SK-N-SH (cell line): ENCODE results near the gene ZNF227. TPM values are rescaled to one million over a fixed set of nuclear protein-coding genes. Genes with fewer than 3 reads are reported as not detected.

Experiments used
- CTCF ChIA-PET: fragments of 300-600, 350-600 bp; formaldehyde crosslinking; extraction: SDS; loops from one replicate; lab custom pipeline; 2021; lab: Yijun Ruan, JAX
- POLR2A ChIA-PET: fragments of 350-600 bp; sonication (Branson Sonifier 250); formaldehyde crosslinking; extraction: SDS; loops from one replicate; lab custom pipeline; 2020; ENCODE audit warnings: antibody characterized with exemption, inconsistent platforms; lab: Yijun Ruan, JAX
- DNase-seq: peaks from one replicate; pipeline ENCODE4 v3.0.0; 2012
- H2AFZ ChIP-seq: fragments of 200-600 bp; sonication (generic); 2 replicates; pipeline ENCODE4 v1.8.1; 2016; ENCODE audit warnings: antibody characterized with exemption, mild to moderate bottlenecking, low read depth
- H3F3A ChIP-seq: fragments of 200-600 bp; sonication (generic); replicated peaks from 2 replicates; pipeline ENCODE3; 2016; ENCODE audit warnings: antibody characterized with exemption, mild to moderate bottlenecking; ENCODE audit not compliant: insufficient read depth
- H3K27ac ChIP-seq, 2 experiments: fragments of 200-500 bp in 1 of 2; fragments of 200-600 bp in 1 of 2; sonication (Bioruptor generic) in 1 of 2; sonication (generic), shearing (Covaris generic) in 1 of 2; 2 replicates each; pipeline versions ENCODE4 v1.5.1 to v1.6.1; 2014 to 2016; ENCODE audit warnings: low read depth in 2 of 2, inconsistent platforms in 1 of 2, low read length in 1 of 2, mild to moderate bottlenecking in 1 of 2, mixed read lengths in 1 of 2
- H3K27me3 ChIP-seq: fragments of 200-600 bp; sonication (generic), shearing (Covaris generic); 2 replicates; pipeline ENCODE4 v1.6.1; 2016; ENCODE audit warnings: mixed run types; ENCODE audit not compliant: insufficient read depth
- H3K36me3 ChIP-seq, 2 experiments: fragments of 200-500 bp in 1 of 2; fragments of 200-600 bp in 1 of 2; sonication (Bioruptor generic) in 1 of 2; sonication (generic) in 1 of 2; replicated peaks in 1 of 2; 2 replicates each; pipeline versions ENCODE3 to v1.5.1; 2014 to 2016; ENCODE audit warnings: low read length in 1 of 2, mild to moderate bottlenecking in 1 of 2; ENCODE audit not compliant: insufficient read depth in 2 of 2, control insufficient read depth in 1 of 2
- H3K4me1 ChIP-seq, 2 experiments: fragments of 200-500 bp in 1 of 2; fragments of 200-600 bp in 1 of 2; sonication (Bioruptor generic) in 1 of 2; sonication (generic), shearing (Covaris generic) in 1 of 2; 2 replicates each; pipeline versions ENCODE4 v1.5.1 to v1.6.1; 2014 to 2016; ENCODE audit warnings: low read depth in 1 of 2, low read length in 1 of 2, mixed run types in 1 of 2; ENCODE audit not compliant: insufficient read depth in 2 of 2, control insufficient read depth in 1 of 2
- H3K4me2 ChIP-seq: fragments of 200-600 bp; sonication (generic), shearing (Covaris generic); 2 replicates; pipeline ENCODE4 v1.6.1; 2017; ENCODE audit warnings: mixed run types
- H3K4me3 ChIP-seq, 2 experiments: fragments of 200-500 bp in 1 of 2; fragments of 200-600 bp in 1 of 2; sonication (Bioruptor generic) in 1 of 2; sonication (generic), shearing (Covaris generic) in 1 of 2; 2 replicates each; pipeline versions ENCODE4 v1.5.1 to v1.8.1; 2014 to 2016; ENCODE audit warnings: low read depth in 2 of 2, inconsistent platforms in 1 of 2, low read length in 1 of 2, mild to moderate bottlenecking in 1 of 2, mixed read lengths in 1 of 2, moderate library complexity in 1 of 2
- H3K79me2 ChIP-seq: fragments of 200-600 bp; sonication (generic); 2 replicates; pipeline ENCODE4 v1.8.1; 2017; ENCODE audit warnings: mild to moderate bottlenecking; ENCODE audit not compliant: insufficient read depth
- H3K9ac ChIP-seq: fragments of 200-600 bp; sonication (generic); 2 replicates; pipeline ENCODE4 v1.6.1; 2017; ENCODE audit warnings: mixed run types
- H3K9me2 ChIP-seq: fragments of 200-600 bp; sonication (generic); 2 replicates; pipeline ENCODE4 v1.6.1; 2017; ENCODE audit warnings: mixed run types
- H3K9me3 ChIP-seq: fragments of 200-600 bp; sonication (generic); 2 replicates; pipeline ENCODE4 v1.6.1; 2017; ENCODE audit warnings: mixed run types, mild to moderate bottlenecking, moderate library complexity
- H4K20me1 ChIP-seq: fragments of 200-600 bp; sonication (generic); 2 replicates; pipeline ENCODE4 v1.6.1; 2017; ENCODE audit warnings: mild to moderate bottlenecking, mixed run types; ENCODE audit not compliant: insufficient read depth
- CHD2 ChIP-seq: fragments of 150-350 bp; IDR thresholded peaks from 2 replicates; pipeline ENCODE4 v1.6.1; 2018; ENCODE audit warnings: low read length; ENCODE audit not compliant: partially characterized antibody
- EZH2phosphoT487 ChIP-seq: fragments of 200-600 bp; sonication (generic); IDR thresholded peaks from 2 replicates; pipeline ENCODE4 v1.6.1; 2017; ENCODE audit warnings: low read depth, mixed run types, mild to moderate bottlenecking, antibody characterized with exemption, moderate library complexity, borderline replicate concordance
- FOXJ3 ChIP-seq: sonication (generic); formaldehyde crosslinking; IDR thresholded peaks from 2 replicates; pipeline ENCODE4 v1.5.1; 2020; ENCODE audit warnings: mild to moderate bottlenecking, missing genetic modification reagents
- FOXM1 ChIP-seq: IDR thresholded peaks from 2 replicates; pipeline ENCODE4 v1.4.0; 2012; ENCODE audit warnings: low read depth, mild to moderate bottlenecking
- JUND ChIP-seq: IDR thresholded peaks from 2 replicates; pipeline ENCODE4 v1.4.0; 2012
- NFIC ChIP-seq: IDR thresholded peaks from 2 replicates; pipeline ENCODE4 v1.4.0; 2012; ENCODE audit warnings: borderline replicate concordance
- NRF1 ChIP-seq: IDR thresholded peaks from 2 replicates; pipeline ENCODE4 v1.6.1; 2012; ENCODE audit warnings: low read depth, mild to moderate bottlenecking, low read length
- POLR2AphosphoS5 ChIP-seq: IDR thresholded peaks from 2 replicates; pipeline ENCODE4 v1.6.1; 2012; ENCODE audit warnings: low read depth, low read length
- RCOR1 ChIP-seq: fragments of 150-350 bp; IDR thresholded peaks from 2 replicates; pipeline ENCODE4 v1.6.1; 2017; ENCODE audit warnings: antibody characterized with exemption, low read length
- RFX5 ChIP-seq: IDR thresholded peaks from 2 replicates; pipeline ENCODE4 v1.6.1; 2012; ENCODE audit warnings: mild to moderate bottlenecking, improper control_type of control experiment, low read length
- SIN3A ChIP-seq: IDR thresholded peaks from 2 replicates; pipeline ENCODE4 v1.6.1; 2012; ENCODE audit warnings: low read depth, mild to moderate bottlenecking, low read length, moderate library complexity, borderline replicate concordance
- SMC3 ChIP-seq: IDR thresholded peaks from 2 replicates; pipeline ENCODE4 v1.6.1; 2012; ENCODE audit warnings: low read depth, low read length, improper control_type of control experiment
- YY1 ChIP-seq: IDR thresholded peaks from 2 replicates; pipeline ENCODE4 v1.4.0; 2012; ENCODE audit warnings: low read depth, mild to moderate bottlenecking
- WGBS: methylation state at CpG from one replicate; pipeline ENCODE4 v1.1.6; 2017; ENCODE audit warnings: low lambda C conversion rate; 5-methylcytosine and 5-hydroxymethylcytosine counted together
- polyA plus RNA-seq, 3 experiments: library from polyadenylated mRNA; depleted of rRNA; stranded (reverse); fragments of >200 nt; gene quantifications; 2 replicates each; pipeline ENCODE4 v1.2.3, GENCODE V29; 2012
- TF ChIP-seq, protein P1 (sequence below): fragments of 200-600 bp; sonication (generic); IDR thresholded peaks from 2 replicates; pipeline ENCODE4 v1.6.1; 2017; ENCODE audit warnings: antibody characterized with exemption, mild to moderate bottlenecking, moderate library complexity
- TF ChIP-seq, protein P2 (sequence below): IDR thresholded peaks from 2 replicates; pipeline ENCODE4 v1.4.0; 2012; ENCODE audit warnings: low read depth
- TF ChIP-seq, protein P3 (sequence below): IDR thresholded peaks from 2 replicates; pipeline ENCODE4; 2012
- TF ChIP-seq, protein P4 (sequence below): fragments of 150-350 bp; IDR thresholded peaks from 2 replicates; pipeline ENCODE4 v1.6.1; 2016; ENCODE audit warnings: mild to moderate bottlenecking, low read depth, low read length

ZNF227 gene
- polyA plus RNA-seq, 1 of the 3 experiments (the other 2 are of a cell fraction) = 8.3 TPM

DNA sequence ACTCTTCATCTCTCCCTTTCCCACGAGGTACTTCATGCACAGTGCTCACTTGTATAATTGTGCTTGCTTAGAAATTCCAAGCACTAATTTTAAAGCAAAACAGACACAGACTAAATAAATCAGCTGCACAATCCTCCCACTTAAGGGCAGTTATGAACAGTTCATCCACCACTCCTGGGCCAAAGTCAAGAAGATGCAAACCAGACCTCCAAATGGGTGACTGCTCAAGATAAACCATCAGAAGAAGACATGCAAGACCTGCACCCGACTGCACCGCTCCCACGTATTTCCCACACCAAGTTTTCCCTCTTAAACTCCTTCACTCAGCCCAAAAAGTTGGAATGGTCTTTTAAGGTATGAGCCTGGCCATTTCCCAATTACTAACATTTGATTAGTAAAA, 72.6 kb downstream of the ZNF227 start:
- CTCF ChIA-PET = no interaction called here
- H3K27ac ChIP-seq = no peak overlapping the region
- H2AFZ ChIP-seq = no peak overlapping the region
- peaks cover 26 to 39% of the 10 kb centered on the region in 2 experiments for H3K36me3 ChIP-seq
- H3F3A ChIP-seq = peaks cover 5% of the 10 kb centered on the region
- no peaks in the 10 kb centered on the region for H3K9me2 ChIP-seq
- H3K79me2 ChIP-seq = no peaks in the 10 kb centered on the region
- 73% methylated on average over 4 of the region's 4 CpGs for WGBS
- POLR2A ChIA-PET = interaction anchor here (0.7 kb wide), 1 partner anchor 20 kb away, joined by 8 read pairs; no protein-coding TSS in a partner anchor
- TF ChIP-seq, protein P1, sequence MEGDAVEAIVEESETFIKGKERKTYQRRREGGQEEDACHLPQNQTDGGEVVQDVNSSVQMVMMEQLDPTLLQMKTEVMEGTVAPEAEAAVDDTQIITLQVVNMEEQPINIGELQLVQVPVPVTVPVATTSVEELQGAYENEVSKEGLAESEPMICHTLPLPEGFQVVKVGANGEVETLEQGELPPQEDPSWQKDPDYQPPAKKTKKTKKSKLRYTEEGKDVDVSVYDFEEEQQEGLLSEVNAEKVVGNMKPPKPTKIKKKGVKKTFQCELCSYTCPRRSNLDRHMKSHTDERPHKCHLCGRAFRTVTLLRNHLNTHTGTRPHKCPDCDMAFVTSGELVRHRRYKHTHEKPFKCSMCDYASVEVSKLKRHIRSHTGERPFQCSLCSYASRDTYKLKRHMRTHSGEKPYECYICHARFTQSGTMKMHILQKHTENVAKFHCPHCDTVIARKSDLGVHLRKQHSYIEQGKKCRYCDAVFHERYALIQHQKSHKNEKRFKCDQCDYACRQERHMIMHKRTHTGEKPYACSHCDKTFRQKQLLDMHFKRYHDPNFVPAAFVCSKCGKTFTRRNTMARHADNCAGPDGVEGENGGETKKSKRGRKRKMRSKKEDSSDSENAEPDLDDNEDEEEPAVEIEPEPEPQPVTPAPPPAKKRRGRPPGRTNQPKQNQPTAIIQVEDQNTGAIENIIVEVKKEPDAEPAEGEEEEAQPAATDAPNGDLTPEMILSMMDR = no peak
- no peak for TF ChIP-seq EZH2phosphoT487
- TF ChIP-seq, protein P2, sequence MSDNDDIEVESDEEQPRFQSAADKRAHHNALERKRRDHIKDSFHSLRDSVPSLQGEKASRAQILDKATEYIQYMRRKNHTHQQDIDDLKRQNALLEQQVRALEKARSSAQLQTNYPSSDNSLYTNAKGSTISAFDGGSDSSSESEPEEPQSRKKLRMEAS = no peak
- TF ChIP-seq FOXJ3 (CRISPR knock-in tag) = no peak
- no peak for TF ChIP-seq POLR2AphosphoS5
- TF ChIP-seq RFX5 = no peak
- TF ChIP-seq RCOR1 = no peak
- TF ChIP-seq JUND = no peak
- TF ChIP-seq YY1 = no peak
- no peak for TF ChIP-seq FOXM1
- TF ChIP-seq NFIC = no peak
- no peak for TF ChIP-seq SMC3
- TF ChIP-seq CHD2 = no peak
- no peak for TF ChIP-seq SIN3A
- TF ChIP-seq NRF1 = no peak
- TF ChIP-seq, protein P3, sequence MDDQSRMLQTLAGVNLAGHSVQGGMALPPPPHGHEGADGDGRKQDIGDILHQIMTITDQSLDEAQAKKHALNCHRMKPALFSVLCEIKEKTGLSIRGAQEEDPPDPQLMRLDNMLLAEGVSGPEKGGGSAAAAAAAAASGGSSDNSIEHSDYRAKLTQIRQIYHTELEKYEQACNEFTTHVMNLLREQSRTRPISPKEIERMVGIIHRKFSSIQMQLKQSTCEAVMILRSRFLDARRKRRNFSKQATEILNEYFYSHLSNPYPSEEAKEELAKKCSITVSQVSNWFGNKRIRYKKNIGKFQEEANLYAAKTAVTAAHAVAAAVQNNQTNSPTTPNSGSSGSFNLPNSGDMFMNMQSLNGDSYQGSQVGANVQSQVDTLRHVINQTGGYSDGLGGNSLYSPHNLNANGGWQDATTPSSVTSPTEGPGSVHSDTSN = no peak
- TF ChIP-seq, protein P4, sequence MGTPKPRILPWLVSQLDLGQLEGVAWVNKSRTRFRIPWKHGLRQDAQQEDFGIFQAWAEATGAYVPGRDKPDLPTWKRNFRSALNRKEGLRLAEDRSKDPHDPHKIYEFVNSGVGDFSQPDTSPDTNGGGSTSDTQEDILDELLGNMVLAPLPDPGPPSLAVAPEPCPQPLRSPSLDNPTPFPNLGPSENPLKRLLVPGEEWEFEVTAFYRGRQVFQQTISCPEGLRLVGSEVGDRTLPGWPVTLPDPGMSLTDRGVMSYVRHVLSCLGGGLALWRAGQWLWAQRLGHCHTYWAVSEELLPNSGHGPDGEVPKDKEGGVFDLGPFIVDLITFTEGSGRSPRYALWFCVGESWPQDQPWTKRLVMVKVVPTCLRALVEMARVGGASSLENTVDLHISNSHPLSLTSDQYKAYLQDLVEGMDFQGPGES = no peak
- TF ChIP-seq, all 33 proteins: peak for 0
- no peak for DNase-seq
- Histone ChIP-seq H3K9me3 (no peaks in the 10 kb centered on the region), H3K4me1 (no peaks in the 10 kb centered on the region), H3K9ac (no peak overlapping the region), H4K20me1 (no peaks in the 10 kb centered on the region), H3K27me3 (no peaks in the 10 kb centered on the region), H3K4me2 (no peak overlapping the region), H3K4me3 (no peak overlapping the region)

Other genes with a start within 250 kb of the ZNF227 start
- 2.1 and 3.8 TPM in 2 replicates for gene ZNF155, start 228.3 kb upstream of the ZNF227 start, polyA plus RNA-seq (2012; rRNA removed)
- 1.8 and 2.4 TPM in 2 replicates for gene ZNF230, start 209.6 kb upstream of the ZNF227 start, polyA plus RNA-seq (2012; rRNA removed)
- 3.7 and 6.7 TPM in 2 replicates for gene ZNF222, start 187.2 kb upstream of the ZNF227 start, polyA plus RNA-seq (2012; rRNA removed)
- gene ZNF223, start 160.5 kb upstream of the ZNF227 start, polyA plus RNA-seq (2012; rRNA removed) = 2.7 and 4.1 TPM in 2 replicates
- gene ZNF284, start 140.4 kb upstream of the ZNF227 start, polyA plus RNA-seq (2012; rRNA removed) = 1.4 and 2.2 TPM in 2 replicates
- gene ZNF224, start 118.2 kb upstream of the ZNF227 start, polyA plus RNA-seq (2012; rRNA removed) = 13.9 and 20.2 TPM in 2 replicates
- 1.2 and 1.3 TPM in 2 replicates for gene ZNF225, start 99.1 kb upstream of the ZNF227 start, polyA plus RNA-seq (2012; rRNA removed)
- gene ZNF234, start 71.0 kb upstream of the ZNF227 start, polyA plus RNA-seq (2012; rRNA removed) = 3.1 and 6.0 TPM in 2 replicates
- 28.8 and 48.3 TPM in 2 replicates for gene ZNF226, start 47.4 kb upstream of the ZNF227 start, polyA plus RNA-seq (2012; rRNA removed)
- 0.97 and 1.8 TPM in 2 replicates for gene ZNF233, start 47.4 kb downstream of the ZNF227 start, polyA plus RNA-seq (2012; rRNA removed)
- 2.7 and 4.1 TPM in 2 replicates for gene ZNF235, start 92.5 kb downstream of the ZNF227 start, polyA plus RNA-seq (2012; rRNA removed)
- gene ZNF112, start 144.1 kb downstream of the ZNF227 start, polyA plus RNA-seq (2012; rRNA removed) = 2.5 and 5.3 TPM in 2 replicates
- 0.87 and 1.0 TPM in 2 replicates for gene ZNF285, start 189.1 kb downstream of the ZNF227 start, polyA plus RNA-seq (2012; rRNA removed)
- 1.2 and 1.7 TPM in 2 replicates for gene ZNF229, start 235.9 kb downstream of the ZNF227 start, polyA plus RNA-seq (2012; rRNA removed)